MG63 (cell line): ENCODE results near the gene ACSS2. TPM values are rescaled to one million over a fixed set of nuclear protein-coding genes. Genes with fewer than 3 reads are reported as not detected.

ENCODE experiments used
- DNase-seq: peaks from one replicate; pipeline ENCODE4 v3.0.0-alpha.2; 2020
- H3K27me3 ChIP-seq: fragments of 250-450 bp; sonication (Bioruptor Pico); 2 replicates; pipeline ENCODE4 v1.5.1; 2020; ENCODE audit warnings: mild to moderate bottlenecking, moderate library complexity
- H3K36me3 ChIP-seq: fragments of 250-450 bp; sonication (Bioruptor Pico); 2 replicates; pipeline ENCODE4 v1.5.1; 2020; ENCODE audit warnings: mild to moderate bottlenecking, moderate library complexity
- H3K4me3 ChIP-seq: fragments of 250-450 bp; sonication (Bioruptor Pico); 2 replicates; pipeline ENCODE4 v1.5.1; 2020; ENCODE audit warnings: mild to moderate bottlenecking, moderate library complexity
- H3K9me3 ChIP-seq: fragments of 250-450 bp; sonication (Bioruptor Pico); 2 replicates; pipeline ENCODE4 v1.5.1; 2020; ENCODE audit warnings: mild to moderate bottlenecking, moderate library complexity
- total RNA-seq: library from RNA; depleted of rRNA; stranded (reverse); fragments of >200 nt; shearing (Covaris generic); gene quantifications from 2 replicates; pipeline ENCODE4 v1.2.3, GENCODE V29; 2014; ENCODE audit warnings: low replicate concordance

The ACSS2 gene
- total RNA-seq, 1 experiment from 2014 or later = 24.8 TPM

DNA sequence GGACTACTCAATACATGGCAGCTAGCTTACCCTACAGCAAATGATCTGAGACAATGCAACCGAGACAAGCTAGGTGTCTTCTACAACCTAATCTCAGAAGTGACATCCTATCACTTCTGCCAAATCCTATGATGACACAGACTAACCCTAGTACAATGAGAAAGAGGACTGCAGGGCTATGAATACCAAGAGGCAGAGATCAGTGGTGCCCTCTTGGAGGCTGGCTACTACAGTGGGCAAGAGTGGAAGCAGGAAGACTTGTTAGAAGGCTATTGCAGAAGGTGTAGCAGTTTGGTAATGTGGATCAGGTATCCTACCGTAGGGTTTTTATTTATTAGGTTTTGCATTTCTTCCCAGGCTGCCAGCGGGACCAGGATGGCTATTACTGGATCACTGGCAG lies 48.9 kb downstream of the ACSS2 start:
- no peaks in the 10 kb centered on the region for H3K27me3 ChIP-seq
- peaks cover 57% of the 10 kb centered on the region for H3K36me3 ChIP-seq
- H3K9me3 ChIP-seq = peaks cover 2% of the 10 kb centered on the region; the same call in 1 of the 2 replicates
- DNase-seq = no peak
- H3K4me3 ChIP-seq = no peak overlapping the region

DNA sequence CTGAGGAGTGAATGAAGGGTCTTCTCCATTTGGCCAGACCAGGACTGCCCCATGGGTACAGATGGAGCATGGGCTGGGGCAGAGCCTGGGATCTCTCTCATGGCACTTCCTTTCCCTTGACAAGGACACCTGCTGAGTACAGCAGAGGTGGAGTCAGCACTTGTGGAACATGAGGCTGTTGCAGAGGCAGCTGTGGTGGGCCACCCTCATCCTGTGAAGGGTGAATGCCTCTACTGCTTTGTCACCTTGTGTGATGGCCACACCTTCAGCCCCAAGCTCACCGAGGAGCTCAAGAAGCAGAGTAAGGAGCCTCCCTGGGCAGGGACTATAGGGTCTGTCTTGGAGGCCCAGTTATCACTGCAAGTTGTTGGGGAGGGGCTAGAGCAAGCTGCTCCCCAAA lies 49.6 kb downstream of the ACSS2 start:
- Histone ChIP-seq H3K4me3 (no peak overlapping the region), H3K27me3 (no peaks in the 10 kb centered on the region), H3K9me3 (peaks cover 2% of the 10 kb centered on the region; the same call in 1 of the 2 replicates), H3K36me3 (peaks cover 55% of the 10 kb centered on the region)
- no peak for DNase-seq

DNA sequence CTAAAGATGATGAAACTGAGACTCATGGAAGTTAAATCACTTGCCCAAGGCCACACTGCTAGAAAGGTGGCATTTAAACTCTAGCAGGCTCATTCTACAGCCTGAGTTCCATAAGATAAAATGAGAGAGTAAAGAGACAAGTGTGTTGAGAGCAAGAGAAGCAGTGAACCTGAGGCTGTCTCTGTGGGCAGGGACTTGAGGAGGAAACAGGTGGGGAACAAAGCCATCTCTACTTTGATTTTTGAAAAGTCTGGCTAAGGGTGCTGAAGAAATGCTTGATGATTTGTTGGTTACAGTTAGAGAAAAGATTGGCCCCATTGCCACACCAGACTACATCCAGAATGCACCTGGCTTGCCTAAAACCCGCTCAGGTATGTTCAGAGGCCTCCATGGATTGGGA lies 50.2 kb downstream of the ACSS2 start:
- Histone ChIP-seq H3K9me3 (peaks cover 2% of the 10 kb centered on the region; the same call in 1 of the 2 replicates), H3K4me3 (no peak overlapping the region), H3K36me3 (peaks cover 53% of the 10 kb centered on the region), H3K27me3 (no peaks in the 10 kb centered on the region)
- no peak for DNase-seq

DNA sequence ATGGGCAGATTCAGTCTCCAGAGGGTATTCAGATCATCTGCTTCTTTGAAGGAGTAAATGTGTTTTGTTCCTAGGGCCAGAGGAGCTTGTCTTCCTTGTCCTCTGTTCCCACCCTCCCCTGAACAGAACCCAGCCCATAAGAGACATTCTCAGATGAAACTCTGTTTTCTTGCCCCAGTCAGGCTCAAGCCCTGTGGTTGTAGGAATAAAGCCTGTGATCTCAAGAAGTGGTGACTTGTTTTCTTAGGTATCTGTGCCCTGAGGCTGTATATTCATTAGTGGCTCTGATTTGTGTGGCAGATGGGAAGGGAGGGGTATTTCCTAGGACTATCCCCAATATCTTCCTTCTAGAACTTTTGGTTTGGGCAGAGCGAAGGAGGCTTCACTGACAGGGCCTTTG lies 51.3 kb downstream of the ACSS2 start:
- Histone ChIP-seq H3K27me3 (no peaks in the 10 kb centered on the region), H3K9me3 (peaks cover 2% of the 10 kb centered on the region; the same call in 1 of the 2 replicates), H3K4me3 (no peak overlapping the region), H3K36me3 (peaks cover 59% of the 10 kb centered on the region)
- no peak for DNase-seq

DNA sequence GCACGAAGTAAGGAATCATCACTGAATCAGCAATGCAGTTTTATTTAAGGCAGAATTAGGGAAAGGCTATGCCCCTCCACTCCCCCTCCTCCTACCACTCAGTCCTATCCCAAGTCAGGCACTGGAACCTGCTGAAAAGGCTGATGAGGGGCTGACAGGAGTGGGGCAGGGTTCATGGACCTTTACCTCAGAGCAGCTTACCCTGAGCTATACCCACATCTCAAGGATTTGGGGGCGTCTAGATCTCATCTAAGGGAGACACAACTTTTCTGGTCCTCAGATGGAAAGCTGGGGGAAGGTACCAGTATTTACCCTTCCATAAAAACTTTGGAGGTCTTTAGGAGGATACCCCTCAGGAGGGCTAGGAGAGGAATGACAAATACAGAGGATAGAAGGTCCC lies 52.0 kb downstream of the ACSS2 start:
- no peak for DNase-seq
- Histone ChIP-seq H3K27me3 (no peaks in the 10 kb centered on the region), H3K9me3 (peaks cover under 1% of the 10 kb centered on the region; the same call in 1 of the 2 replicates), H3K36me3 (peaks cover 56% of the 10 kb centered on the region), H3K4me3 (no peak overlapping the region)

- no peak for DNase-seq
- no peaks in the 10 kb centered on the region for H3K27me3 ChIP-seq
- H3K4me3 ChIP-seq = no peak overlapping the region
- peaks cover 49% of the 10 kb centered on the region for H3K36me3 ChIP-seq
- H3K9me3 ChIP-seq = no peaks in the 10 kb centered on the region
These were observed 55.4 kb downstream of the ACSS2 start for GRCh38 chr20:34931771-34932170.

DNA sequence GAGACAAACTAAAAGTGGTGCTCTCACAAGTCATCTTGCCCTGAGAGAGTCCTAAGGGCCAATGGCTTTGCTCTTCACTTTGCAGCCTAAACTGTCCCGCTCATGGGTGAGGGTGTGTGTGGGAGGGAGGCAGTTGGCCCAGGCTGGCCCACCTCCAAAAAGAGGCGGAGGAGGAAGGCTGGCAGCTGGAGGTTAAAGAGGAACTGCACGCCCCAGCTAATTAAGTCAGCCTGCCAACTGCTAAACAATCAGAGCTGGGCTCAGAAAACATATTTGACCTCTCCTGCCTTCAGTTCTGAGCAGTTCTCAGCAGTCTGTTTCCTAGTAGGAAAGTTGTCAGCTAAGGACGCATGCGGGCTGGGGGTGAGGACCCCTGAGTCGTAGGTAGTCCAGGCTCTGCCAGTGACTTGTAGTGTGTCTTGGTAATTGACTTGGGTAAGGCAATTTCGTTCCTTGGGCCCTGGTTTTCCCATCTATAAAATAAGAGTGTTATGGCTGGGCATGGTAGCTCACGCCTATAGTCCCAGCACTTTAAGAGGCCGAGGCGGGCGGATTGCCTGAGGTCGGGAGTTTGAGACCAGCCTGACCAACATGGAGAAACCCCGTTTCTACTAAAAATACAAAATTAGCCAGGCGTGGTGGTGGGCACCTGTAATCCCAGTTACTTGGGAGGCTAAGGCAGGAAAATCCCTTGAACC lies 62.2 kb downstream of the ACSS2 start:
- H3K36me3 ChIP-seq = peaks cover 63% of the 10 kb centered on the region
- no peak overlapping the region for H3K4me3 ChIP-seq
- no peaks in the 10 kb centered on the region for H3K27me3 ChIP-seq
- no peaks in the 10 kb centered on the region for H3K9me3 ChIP-seq
- peak; percentile 77 for DNase-seq

- DNase-seq = no peak
- Histone ChIP-seq H3K9me3 (no peaks in the 10 kb centered on the region), H3K4me3 (no peak overlapping the region), H3K27me3 (no peaks in the 10 kb centered on the region), H3K36me3 (peaks cover 68% of the 10 kb centered on the region)
These were observed 63.7 kb downstream of the ACSS2 start for GRCh38 chr20:34940081-34940481.

- DNase-seq = no peak
These were observed 64.8 kb downstream of the ACSS2 start for GRCh38 chr20:34941226-34941625.

DNA sequence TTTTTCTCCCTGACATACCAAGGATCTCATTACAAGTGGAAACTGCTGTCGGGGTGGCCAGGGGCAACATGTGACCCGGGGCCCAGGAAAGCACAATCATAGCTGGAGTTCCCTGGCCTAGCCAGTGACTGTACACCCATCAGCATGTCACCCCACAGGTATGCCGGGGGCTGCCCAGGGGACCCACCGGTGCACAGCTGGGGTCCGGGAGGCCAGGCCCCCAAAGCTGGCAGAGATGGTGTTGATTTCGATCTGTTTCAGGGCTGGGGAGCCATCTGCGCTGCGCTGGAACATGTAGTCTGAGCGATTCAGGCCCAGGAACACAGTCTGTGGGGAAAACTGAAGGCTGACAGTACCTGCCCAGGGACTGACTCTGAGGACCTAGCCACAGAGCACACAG lies 65.9 kb downstream of the ACSS2 start:
- Histone ChIP-seq H3K36me3 (peaks cover 71% of the 10 kb centered on the region), H3K27me3 (no peaks in the 10 kb centered on the region), H3K4me3 (no peak overlapping the region), H3K9me3 (no peaks in the 10 kb centered on the region)
- DNase-seq = no peak

More at GRCh38 chr20:34941226-34941625, 64.8 kb downstream of the ACSS2 start:
- Histone ChIP-seq H3K27me3 (no peaks in the 10 kb centered on the region), H3K4me3 (no peak overlapping the region), H3K36me3 (peaks cover 70% of the 10 kb centered on the region), H3K9me3 (no peaks in the 10 kb centered on the region)

DNA sequence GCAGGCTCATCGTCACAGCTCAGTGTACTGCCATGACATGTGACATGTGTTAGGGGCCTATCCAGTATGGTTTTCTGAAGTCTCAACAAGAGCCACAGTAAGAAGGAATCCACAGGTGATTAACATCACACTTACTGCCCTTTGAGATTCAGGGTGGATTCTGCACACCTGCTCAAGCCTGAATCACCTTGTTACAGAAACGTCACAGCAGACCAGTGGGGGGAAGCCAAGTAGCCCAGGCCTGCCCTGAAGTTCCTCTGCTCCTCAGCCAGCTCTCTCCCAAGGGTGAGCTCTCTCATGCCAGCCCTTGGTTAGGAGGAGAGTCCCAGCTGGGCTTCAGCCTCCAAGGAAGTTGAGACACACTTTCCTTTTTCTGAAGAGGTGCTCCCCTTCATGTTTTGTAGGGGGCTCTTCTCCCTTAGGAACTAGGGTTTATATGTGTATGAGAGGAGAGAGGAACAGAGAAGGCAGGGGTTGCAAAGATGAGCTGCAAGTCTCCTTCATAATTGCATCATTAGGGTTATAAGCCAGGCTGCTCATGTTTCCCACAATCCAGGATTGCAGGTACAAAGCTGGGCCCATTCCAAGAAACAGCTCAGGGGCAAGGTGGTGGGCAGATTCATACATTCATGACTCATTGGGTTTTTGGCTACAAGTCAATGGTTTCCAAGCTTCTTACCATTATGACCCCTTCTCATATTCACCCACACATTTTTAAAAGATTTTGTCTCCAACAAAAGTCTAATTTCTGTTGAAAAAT lies 67.6 kb downstream of the ACSS2 start:
- peaks cover 68% of the 10 kb centered on the region for H3K36me3 ChIP-seq
- no peaks in the 10 kb centered on the region for H3K9me3 ChIP-seq
- no peaks in the 10 kb centered on the region for H3K27me3 ChIP-seq
- peak; percentile 13 for DNase-seq
- no peak overlapping the region for H3K4me3 ChIP-seq

DNA sequence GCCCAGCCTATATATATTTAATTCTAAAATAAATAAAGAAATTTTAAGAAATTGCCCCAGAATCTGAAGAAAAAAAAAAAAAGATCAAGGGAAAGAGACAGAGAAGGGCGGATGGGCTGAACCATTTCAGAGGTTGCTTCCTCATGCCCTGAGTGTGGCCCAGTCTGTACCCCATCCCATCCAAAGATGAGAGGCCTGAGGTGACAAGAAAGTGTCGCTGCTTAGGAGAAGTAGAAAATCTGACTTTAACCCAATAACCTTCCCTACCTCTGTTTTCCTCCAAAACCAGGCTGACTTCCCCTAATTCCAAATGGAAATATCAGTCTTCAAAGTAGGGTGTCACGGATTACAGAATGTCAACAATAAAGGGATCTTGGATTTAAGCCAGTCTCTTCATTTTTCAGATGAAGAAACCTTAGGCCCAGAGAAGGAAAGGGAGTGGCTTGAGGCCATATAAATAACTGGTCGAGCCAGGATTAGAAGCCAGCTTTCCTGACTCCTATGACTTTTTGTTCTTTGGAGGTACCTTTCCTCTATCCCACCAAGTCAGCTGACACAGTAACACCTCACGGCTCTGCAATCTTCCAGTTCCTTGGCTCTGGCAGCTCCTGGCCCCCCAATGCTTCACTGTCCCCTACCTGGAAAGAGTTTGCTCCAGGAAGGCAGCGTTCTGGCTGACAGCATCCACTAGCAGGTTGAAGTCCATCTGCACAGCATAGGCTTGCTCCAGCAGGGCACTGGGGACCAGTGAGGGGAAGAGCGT lies 69.1 kb downstream of the ACSS2 start:
- Histone ChIP-seq H3K36me3 (peaks cover 66% of the 10 kb centered on the region), H3K4me3 (no peak overlapping the region), H3K9me3 (no peaks in the 10 kb centered on the region), H3K27me3 (no peaks in the 10 kb centered on the region)
- no peak for DNase-seq

DNA sequence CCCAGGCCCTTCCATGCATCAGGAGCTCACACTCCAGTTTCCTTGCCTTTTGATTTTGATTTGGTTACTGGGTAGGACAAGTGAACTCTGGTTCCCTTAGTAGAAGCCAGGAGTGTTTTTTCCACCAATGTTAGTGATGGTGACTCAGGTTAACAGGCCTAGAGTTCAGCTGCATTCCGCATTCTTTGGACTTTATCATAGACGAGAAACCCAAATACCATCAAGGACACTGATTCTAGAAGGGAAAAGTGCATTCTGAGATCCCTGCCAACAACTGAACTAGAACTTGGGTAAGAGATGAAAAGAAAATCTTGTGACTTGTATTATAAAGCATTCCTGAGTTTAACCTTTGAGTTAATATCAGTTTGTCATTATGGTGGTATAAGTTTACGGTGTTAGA lies 70.2 kb downstream of the ACSS2 start:
- DNase-seq = no peak
- Histone ChIP-seq H3K4me3 (no peak overlapping the region), H3K36me3 (peaks cover 64% of the 10 kb centered on the region), H3K27me3 (no peaks in the 10 kb centered on the region), H3K9me3 (no peaks in the 10 kb centered on the region)

DNA sequence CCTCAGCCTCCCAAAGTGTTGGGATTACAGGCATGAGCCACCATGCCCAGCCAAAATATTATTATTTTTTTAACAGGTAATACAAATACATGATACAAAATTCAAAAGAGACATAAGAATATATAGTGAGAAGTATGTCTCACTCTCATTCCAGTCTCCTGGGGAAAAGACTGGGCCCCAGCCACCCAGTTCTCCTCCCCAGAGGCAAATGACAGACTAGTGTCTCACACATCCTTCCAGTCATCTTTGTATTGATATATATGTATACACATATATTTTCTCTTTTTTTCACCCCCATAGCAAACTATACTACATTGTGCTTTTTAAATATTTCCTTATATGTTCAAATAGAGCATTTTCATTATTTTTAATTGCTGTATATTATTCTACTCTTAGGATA lies 70.9 kb downstream of the ACSS2 start:
- no peak overlapping the region for H3K4me3 ChIP-seq
- DNase-seq = no peak
- no peaks in the 10 kb centered on the region for H3K9me3 ChIP-seq
- H3K27me3 ChIP-seq = no peaks in the 10 kb centered on the region
- peaks cover 61% of the 10 kb centered on the region for H3K36me3 ChIP-seq

DNA sequence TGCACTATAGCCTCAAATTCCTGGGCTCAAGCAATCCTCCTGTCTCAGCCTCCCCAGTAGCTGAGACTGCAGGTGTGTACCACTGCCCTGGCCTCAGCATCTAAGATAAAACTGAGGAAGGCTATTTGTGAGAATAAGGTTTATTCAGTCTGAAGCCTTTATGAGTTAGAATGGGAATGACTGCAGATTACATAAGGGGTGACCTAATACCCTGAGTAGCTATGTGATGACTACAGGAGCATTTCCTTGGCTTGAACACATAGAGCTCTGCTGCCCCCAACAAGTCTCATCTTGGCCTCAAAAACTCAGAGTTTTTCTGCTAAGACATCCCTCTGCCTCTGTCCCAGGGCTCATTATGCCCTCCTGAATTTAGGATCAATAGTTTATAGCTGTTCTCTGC lies 71.6 kb downstream of the ACSS2 start:
- Histone ChIP-seq H3K36me3 (peaks cover 57% of the 10 kb centered on the region), H3K27me3 (no peaks in the 10 kb centered on the region), H3K4me3 (no peak overlapping the region), H3K9me3 (no peaks in the 10 kb centered on the region)
- DNase-seq = no peak

DNA sequence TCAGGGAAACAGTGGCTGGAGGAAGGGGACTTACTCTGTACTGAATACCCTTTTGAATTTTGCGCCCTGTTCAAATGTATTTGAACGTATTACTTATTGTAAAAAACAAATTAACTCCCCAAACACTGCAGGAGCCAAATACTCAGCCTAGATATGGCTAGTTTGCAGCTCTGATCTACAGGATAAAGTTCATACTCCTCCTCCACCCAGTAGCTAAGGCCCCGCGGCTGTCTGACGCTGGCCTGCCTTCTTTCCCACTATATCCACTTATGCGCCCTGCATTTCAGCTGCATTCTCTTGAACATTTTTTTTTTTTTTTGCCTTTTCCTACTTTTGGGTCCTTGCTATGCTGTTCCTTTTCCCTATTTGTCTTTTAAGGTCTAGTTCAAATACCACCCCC lies 72.7 kb downstream of the ACSS2 start:
- no peak for DNase-seq
- peaks cover 49% of the 10 kb centered on the region for H3K36me3 ChIP-seq
- H3K4me3 ChIP-seq = no peak overlapping the region
- no peaks in the 10 kb centered on the region for H3K9me3 ChIP-seq
- H3K27me3 ChIP-seq = no peaks in the 10 kb centered on the region

GRCh38 chr20:34951252-34951651 lies 74.8 kb downstream of the ACSS2 start:
- H3K27me3 ChIP-seq = no peaks in the 10 kb centered on the region
- no peak for DNase-seq
- H3K36me3 ChIP-seq = peaks cover 35% of the 10 kb centered on the region
- no peak overlapping the region for H3K4me3 ChIP-seq
- H3K9me3 ChIP-seq = no peaks in the 10 kb centered on the region
